ENCODE results near the gene AKR1D1. TPM values are rescaled to one million over a fixed set of nuclear protein-coding genes. Genes with fewer than 3 reads are reported as not detected.

Gene AKR1D1
- total and polyA plus RNA-seq, 2 donors (not counting 1 experiment from before 2014, with no cell fraction given) = not detected

GRCh38 chr7:138151731-138152577, 75.7 kb downstream of the AKR1D1 start:
- Histone ChIP-seq H3K79me2 (ENCODE audit: control insufficient read depth, insufficient read depth, low read length) (no peaks in the 10 kb centered on the region), H3K27me3 (replicated peaks in 1 of 4; ENCODE audit: control extremely low read depth in 1 of 4, control insufficient read depth in 3 of 4, insufficient read depth in 4 of 4, low read length in 3 of 4) (peaks cover 0 to 7% (median 0%) of the 10 kb centered on the region in 4 experiments), H3K4me1 (ENCODE audit: control insufficient read depth in 2 of 2, insufficient read depth in 2 of 2, low read length in 2 of 2) (no peaks in the 10 kb centered on the region), H3K27ac (ENCODE audit: low read length in 2 of 2) (no peak overlapping the region), H3K4me3 (ENCODE audit: control extremely low read depth in 1 of 5, extremely low read depth in 1 of 5, insufficient read depth in 1 of 5, low read depth in 2 of 5, low read length in 4 of 5) (no peak overlapping the region), H3K4me2 (replicated peaks; ENCODE audit: low read depth, low read length, poor library complexity, severe bottlenecking) (no peak overlapping the region), H3K36me3 (replicated peaks in 1 of 2; ENCODE audit: control extremely low read depth in 1 of 2, control insufficient read depth in 1 of 2, extremely low read depth in 1 of 2, insufficient read depth in 2 of 2, low read length in 1 of 2) (no peaks in the 10 kb centered on the region), H4K20me1 (ENCODE audit: control insufficient read depth, insufficient read depth, low read length, poor library complexity, severe bottlenecking) (no peaks in the 10 kb centered on the region), H2AFZ (ENCODE audit: insufficient read depth, low read depth, low read length, poor library complexity, severe bottlenecking) (no peak overlapping the region), H3K9me3 (ENCODE audit: control extremely low read depth in 1 of 3, control insufficient read depth in 2 of 3, insufficient read depth in 1 of 3, low read length in 2 of 3) (no peaks in the 10 kb centered on the region), H3K9ac (ENCODE audit: low read length) (no peak overlapping the region)
- Mint-ChIP-seq H3K9me3 (ENCODE audit: insufficient read depth) (no peaks in the 10 kb centered on the region), H3K27me3 (peaks cover 4% of the 10 kb centered on the region), H3K27ac (no peak overlapping the region), H3K4me3 (no peak overlapping the region), H3K4me1 (no peaks in the 10 kb centered on the region)
- no peak for DNase-seq
- no peak for ATAC-seq (ENCODE audit: low read depth)
- ChIA-PET POLR2A (no interaction called here), CTCF (no interaction called here)
- TF ChIP-seq EZH2 (IDR thresholded peaks at IDR 0.05; ENCODE audit: borderline replicate concordance, insufficient read depth, low read depth, low read length, poor library complexity, severe bottlenecking) = no peak
- TF ChIP-seq, protein P1, sequence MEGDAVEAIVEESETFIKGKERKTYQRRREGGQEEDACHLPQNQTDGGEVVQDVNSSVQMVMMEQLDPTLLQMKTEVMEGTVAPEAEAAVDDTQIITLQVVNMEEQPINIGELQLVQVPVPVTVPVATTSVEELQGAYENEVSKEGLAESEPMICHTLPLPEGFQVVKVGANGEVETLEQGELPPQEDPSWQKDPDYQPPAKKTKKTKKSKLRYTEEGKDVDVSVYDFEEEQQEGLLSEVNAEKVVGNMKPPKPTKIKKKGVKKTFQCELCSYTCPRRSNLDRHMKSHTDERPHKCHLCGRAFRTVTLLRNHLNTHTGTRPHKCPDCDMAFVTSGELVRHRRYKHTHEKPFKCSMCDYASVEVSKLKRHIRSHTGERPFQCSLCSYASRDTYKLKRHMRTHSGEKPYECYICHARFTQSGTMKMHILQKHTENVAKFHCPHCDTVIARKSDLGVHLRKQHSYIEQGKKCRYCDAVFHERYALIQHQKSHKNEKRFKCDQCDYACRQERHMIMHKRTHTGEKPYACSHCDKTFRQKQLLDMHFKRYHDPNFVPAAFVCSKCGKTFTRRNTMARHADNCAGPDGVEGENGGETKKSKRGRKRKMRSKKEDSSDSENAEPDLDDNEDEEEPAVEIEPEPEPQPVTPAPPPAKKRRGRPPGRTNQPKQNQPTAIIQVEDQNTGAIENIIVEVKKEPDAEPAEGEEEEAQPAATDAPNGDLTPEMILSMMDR (IDR thresholded peaks at IDR 0.05) = no peak
- intact Hi-C loops (cut with micrococcal nuclease) = no loop called here
- 69% methylated on average over 2 of the region's 4 CpGs for WGBS (ENCODE audit: insufficient coverage)

DNA sequence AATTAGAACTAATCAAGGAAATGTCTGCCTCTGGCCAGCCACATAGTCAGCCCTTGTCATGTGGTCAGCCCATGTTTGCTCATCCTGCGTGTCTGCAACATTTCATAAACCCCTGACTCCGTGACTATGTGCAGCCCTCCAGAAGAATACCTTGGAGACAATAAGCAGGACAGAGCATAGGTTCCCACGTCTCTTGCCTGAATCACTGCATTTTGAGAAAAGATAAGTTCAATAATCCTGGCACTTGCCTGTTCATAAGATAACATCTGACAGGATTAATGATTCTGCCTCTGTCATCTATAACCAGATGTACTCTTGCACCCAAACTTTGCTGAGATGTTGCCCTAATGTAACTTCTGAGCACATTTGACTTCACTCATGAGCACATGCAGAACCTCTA, 78.4 kb downstream of the AKR1D1 start:
- DNase-seq (no peak), ATAC-seq (ENCODE audit: low read depth) (no peak)
- Histone ChIP-seq H3K79me2 (ENCODE audit: control insufficient read depth, insufficient read depth, low read length) (no peaks in the 10 kb centered on the region), H3K9me3 (ENCODE audit: control extremely low read depth in 1 of 3, control insufficient read depth in 2 of 3, insufficient read depth in 1 of 3, low read length in 2 of 3) (no peaks in the 10 kb centered on the region), H3K27ac (ENCODE audit: low read length in 2 of 2) (no peak overlapping the region), H3K4me2 (replicated peaks; ENCODE audit: low read depth, low read length, poor library complexity, severe bottlenecking) (no peak overlapping the region), H4K20me1 (ENCODE audit: control insufficient read depth, insufficient read depth, low read length, poor library complexity, severe bottlenecking) (no peaks in the 10 kb centered on the region), H3K36me3 (replicated peaks in 1 of 2; ENCODE audit: control extremely low read depth in 1 of 2, control insufficient read depth in 1 of 2, extremely low read depth in 1 of 2, insufficient read depth in 2 of 2, low read length in 1 of 2) (no peaks in the 10 kb centered on the region), H2AFZ (ENCODE audit: insufficient read depth, low read depth, low read length, poor library complexity, severe bottlenecking) (no peak overlapping the region), H3K27me3 (replicated peaks in 1 of 4; ENCODE audit: control extremely low read depth in 1 of 4, control insufficient read depth in 3 of 4, insufficient read depth in 4 of 4, low read length in 3 of 4) (peaks cover 0 to 4% (median 0%) of the 10 kb centered on the region in 4 experiments), H3K9ac (ENCODE audit: low read length) (no peak overlapping the region), H3K4me1 (ENCODE audit: control insufficient read depth in 2 of 2, insufficient read depth in 2 of 2, low read length in 2 of 2) (no peaks in the 10 kb centered on the region), H3K4me3 (ENCODE audit: control extremely low read depth in 1 of 5, extremely low read depth in 1 of 5, insufficient read depth in 1 of 5, low read depth in 2 of 5, low read length in 4 of 5) (no peak overlapping the region)
- TF ChIP-seq, protein P1 (IDR thresholded peaks at IDR 0.05) = no peak
- TF ChIP-seq EZH2 (IDR thresholded peaks at IDR 0.05; ENCODE audit: borderline replicate concordance, insufficient read depth, low read depth, low read length, poor library complexity, severe bottlenecking) = no peak
- H3K27me3 Mint-ChIP-seq = no peaks in the 10 kb centered on the region
- no peak overlapping the region for H3K27ac Mint-ChIP-seq
- CTCF ChIA-PET = no interaction called here
- 94% methylated on average over 3 of the region's 3 CpGs for WGBS (ENCODE audit: insufficient coverage)
- POLR2A ChIA-PET = no interaction called here
- no peak overlapping the region for H3K4me3 Mint-ChIP-seq
- intact Hi-C loops (cut with micrococcal nuclease) = no loop called here
- H3K9me3 Mint-ChIP-seq (ENCODE audit: insufficient read depth) = no peaks in the 10 kb centered on the region
- H3K4me1 Mint-ChIP-seq = no peaks in the 10 kb centered on the region

Data from B cell (primary cell).